Endothelial cell of umbilical vein (primary cell): ENCODE data around the gene WASL. TPM values are rescaled to one million over a fixed set of nuclear protein-coding genes. Genes with fewer than 3 reads are reported as not detected.

Experiments used
- BruUV-seq: library from RNA; stranded (reverse); fragments of 400-500 nt; replicated peaks from 2 replicates; lab custom pipeline; 2021; lab: Mats Ljungman, UMichigan
- CTCF ChIA-PET: fragments of 300-600, 350-600 bp; sonication (Branson Sonifier 250); formaldehyde crosslinking; loops from one replicate; lab custom pipeline; 2021; ENCODE audit warnings: antibody characterized with exemption, inconsistent platforms; lab: Charles Lee
- POLR2A ChIA-PET: fragments of 300-600, 350-600 bp; sonication (Branson Sonifier 250); formaldehyde crosslinking; loops from one replicate; lab custom pipeline; 2021; ENCODE audit warnings: antibody characterized with exemption, inconsistent platforms; lab: Charles Lee
- DNase-seq: peaks from one replicate; pipeline ENCODE4 v3.0.0-alpha.2; 2011; ENCODE audit warnings: low read depth, low spot score
- FAIRE-seq: peaks from 2 replicates; lab custom pipeline; 2011; peaks lifted over from hg19 to GRCh38; lab: Jason Lieb, UNC
- H2AFZ ChIP-seq: 2 replicates; pipeline ENCODE4 v1.6.0; 2012; ENCODE audit warnings: low read depth, low read length, control low read depth, inconsistent platforms
- H3K27ac ChIP-seq: 2 replicates; pipeline ENCODE4 v1.5.1; 2011; ENCODE audit warnings: low read depth, mild to moderate bottlenecking, control low read depth, low read length, moderate library complexity; ENCODE audit not compliant: insufficient read depth
- H3K27me3 ChIP-seq, 2 experiments: 2 replicates each; pipeline versions ENCODE4 v1.6.0 to v1.6.1; 2011; ENCODE audit warnings: low read length in 2 of 2, mixed read lengths in 1 of 2; ENCODE audit not compliant: control insufficient read depth in 2 of 2, insufficient read depth in 2 of 2
- H3K36me3 ChIP-seq, 2 experiments: 2 replicates in 1 of 2; 3 replicates in 1 of 2; pipeline ENCODE4 v1.5.1; 2011; ENCODE audit warnings: low read length in 2 of 2, mild to moderate bottlenecking in 1 of 2, moderate library complexity in 1 of 2; ENCODE audit not compliant: control insufficient read depth in 2 of 2, insufficient read depth in 2 of 2; ENCODE audit errors: extremely low read depth in 1 of 2
- H3K4me1 ChIP-seq: 3 replicates; pipeline ENCODE4 v1.5.1; 2011; ENCODE audit warnings: mild to moderate bottlenecking, low read length; ENCODE audit not compliant: control insufficient read depth, insufficient read depth; ENCODE audit errors: extremely low read depth
- H3K4me2 ChIP-seq: 2 replicates; pipeline ENCODE4 v1.6.1; 2011; ENCODE audit warnings: low read length, control low read depth, mixed read lengths; ENCODE audit not compliant: insufficient read depth
- H3K4me3 ChIP-seq, 3 experiments: fragments of 200-600 bp in 1 of 3; sonication (generic), shearing (Covaris generic) in 1 of 3; replicated peaks in 1 of 3; 2 replicates each; pipeline ENCODE4 v1.5.1; 2011 to 2016; ENCODE audit warnings: control low read depth in 3 of 3, low read length in 3 of 3, mild to moderate bottlenecking in 2 of 3, inconsistent platforms in 1 of 3, low read depth in 1 of 3, moderate library complexity in 1 of 3; ENCODE audit not compliant: insufficient read depth in 1 of 3
- H3K79me2 ChIP-seq: 2 replicates; pipeline ENCODE4 v1.6.0; 2012; ENCODE audit warnings: low read length, inconsistent platforms; ENCODE audit not compliant: control insufficient read depth, insufficient read depth
- H3K9ac ChIP-seq: replicated peaks from 2 replicates; pipeline ENCODE3; 2011; ENCODE audit warnings: low read length, control low read depth; ENCODE audit not compliant: insufficient read depth; ENCODE audit errors: extremely low read depth
- H3K9me1 ChIP-seq: replicated peaks from 3 replicates; pipeline ENCODE4 v1.6.0; 2011; ENCODE audit warnings: mild to moderate bottlenecking, low read length; ENCODE audit not compliant: control insufficient read depth, insufficient read depth; ENCODE audit errors: extremely low read depth
- H3K9me3 ChIP-seq: replicated peaks from 2 replicates; pipeline ENCODE4 v1.5.1; 2012; ENCODE audit warnings: low read length, inconsistent platforms; ENCODE audit not compliant: control insufficient read depth, insufficient read depth
- H4K20me1 ChIP-seq: replicated peaks from 2 replicates; pipeline ENCODE3; 2011; ENCODE audit warnings: mild to moderate bottlenecking, low read length; ENCODE audit not compliant: control insufficient read depth, insufficient read depth; ENCODE audit errors: extremely low read depth
- EZH2 ChIP-seq: IDR thresholded peaks from 2 replicates; pipeline ENCODE4 v1.6.1; 2012; ENCODE audit warnings: borderline replicate concordance, low read depth, mild to moderate bottlenecking, moderate library complexity, low read length, inconsistent platforms; ENCODE audit not compliant: severe bottlenecking
- FOS ChIP-seq: IDR thresholded peaks from 2 replicates; pipeline ENCODE4 v1.6.1; 2011; ENCODE audit warnings: mild to moderate bottlenecking, low read length, moderate library complexity, borderline replicate concordance; ENCODE audit not compliant: insufficient read depth
- GATA2 ChIP-seq: IDR thresholded peaks from 2 replicates; pipeline ENCODE4 v1.7.0; 2011; ENCODE audit warnings: low read depth, mild to moderate bottlenecking, moderate library complexity, mixed read lengths, low read length; ENCODE audit not compliant: insufficient read length, insufficient read depth
- JUN ChIP-seq: IDR thresholded peaks from 2 replicates; pipeline ENCODE4 v1.6.1; 2011; ENCODE audit warnings: borderline replicate concordance, low read depth; ENCODE audit not compliant: insufficient read length, insufficient read depth
- MYC ChIP-seq: IDR thresholded peaks from one replicate; pipeline ENCODE4 v1.6.1; 2011; ENCODE audit warnings: mild to moderate bottlenecking, low read depth, low read length
- POLR2A ChIP-seq: IDR thresholded peaks from 2 replicates; pipeline ENCODE4 v1.6.1; 2012; ENCODE audit warnings: low read depth, mild to moderate bottlenecking, control low read depth, low read length
- POLR2AphosphoS5 ChIP-seq: IDR thresholded peaks from 2 replicates; pipeline ENCODE4 v1.6.1; 2012; ENCODE audit warnings: low read depth, mild to moderate bottlenecking, control low read depth, low read length, moderate library complexity; ENCODE audit not compliant: insufficient read depth
- dilution Hi-C: fragments of 300-500 bp; cut with MboI; formaldehyde crosslinking; loops from one replicate; pipeline ENCODE4 v1.15.0; 2019; ENCODE audit warnings: low sequenced_read_pairs; ENCODE audit not compliant: extremely low pct_ligation_motif_present
- intact Hi-C: fragments of 100-400 bp; cut with micrococcal nuclease; formaldehyde crosslinking; loops from one replicate; pipeline ENCODE4 v1.10.0; 2022
- polyA plus RNA-seq, 4 experiments: library from polyadenylated mRNA; depleted of rRNA in 3 of 4; stranded (reverse) in 3 of 4; unstranded in 1 of 4; fragments of >200 nt; gene quantifications; 2 replicates each; pipeline versions ENCODE4 v1.2.1 to v1.2.3, GENCODE V29; 2011 to 2012; ENCODE audit warnings: missing spikeins in 1 of 4
- total RNA-seq: library from RNA; stranded (reverse); gene quantifications from 2 replicates; pipeline ENCODE4 v1.2.3, GENCODE V29; 2021
- TF ChIP-seq, protein P1 (sequence below): IDR thresholded peaks from 2 replicates; pipeline ENCODE4 v1.6.1; 2011; ENCODE audit not compliant: insufficient read depth, insufficient read length
- TF ChIP-seq, protein P2 (sequence below), 2 donors: IDR thresholded peaks; 1 replicate in 1 of 2; 2 replicates in 1 of 2; pipeline ENCODE4 v1.5.1; 2011; ENCODE audit warnings: low read length in 2 of 2, mild to moderate bottlenecking in 2 of 2, moderate library complexity in 2 of 2, control low read depth in 1 of 2, inconsistent platforms in 1 of 2, low read depth in 1 of 2; ENCODE audit not compliant: insufficient read depth in 1 of 2; ENCODE audit errors: extremely low read depth in 1 of 2

The WASL gene
- total and polyA plus RNA-seq, 2 donors (not counting 3 experiments of a cell fraction or from before 2014, with no cell fraction given): 5.2 to 24.0 TPM

- no peak overlapping the region for H2AFZ ChIP-seq
- H3K9me3 ChIP-seq: no peaks in the 10 kb centered on the region
- H3K79me2 ChIP-seq: no peaks in the 10 kb centered on the region
- FAIRE-seq: no peak
- dilution Hi-C loops: no loop called here
- H3K9me1 ChIP-seq: no peaks in the 10 kb centered on the region
- no peak overlapping the region for H3K4me2 ChIP-seq
- TF ChIP-seq FOS (no peak), JUN (no peak), GATA2 (no peak), POLR2AphosphoS5 (no peak), MYC (no peak), POLR2A (no peak), EZH2 (no peak)
- TF ChIP-seq, protein P1, sequence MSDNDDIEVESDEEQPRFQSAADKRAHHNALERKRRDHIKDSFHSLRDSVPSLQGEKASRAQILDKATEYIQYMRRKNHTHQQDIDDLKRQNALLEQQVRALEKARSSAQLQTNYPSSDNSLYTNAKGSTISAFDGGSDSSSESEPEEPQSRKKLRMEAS: no peak
- TF ChIP-seq, protein P2, sequence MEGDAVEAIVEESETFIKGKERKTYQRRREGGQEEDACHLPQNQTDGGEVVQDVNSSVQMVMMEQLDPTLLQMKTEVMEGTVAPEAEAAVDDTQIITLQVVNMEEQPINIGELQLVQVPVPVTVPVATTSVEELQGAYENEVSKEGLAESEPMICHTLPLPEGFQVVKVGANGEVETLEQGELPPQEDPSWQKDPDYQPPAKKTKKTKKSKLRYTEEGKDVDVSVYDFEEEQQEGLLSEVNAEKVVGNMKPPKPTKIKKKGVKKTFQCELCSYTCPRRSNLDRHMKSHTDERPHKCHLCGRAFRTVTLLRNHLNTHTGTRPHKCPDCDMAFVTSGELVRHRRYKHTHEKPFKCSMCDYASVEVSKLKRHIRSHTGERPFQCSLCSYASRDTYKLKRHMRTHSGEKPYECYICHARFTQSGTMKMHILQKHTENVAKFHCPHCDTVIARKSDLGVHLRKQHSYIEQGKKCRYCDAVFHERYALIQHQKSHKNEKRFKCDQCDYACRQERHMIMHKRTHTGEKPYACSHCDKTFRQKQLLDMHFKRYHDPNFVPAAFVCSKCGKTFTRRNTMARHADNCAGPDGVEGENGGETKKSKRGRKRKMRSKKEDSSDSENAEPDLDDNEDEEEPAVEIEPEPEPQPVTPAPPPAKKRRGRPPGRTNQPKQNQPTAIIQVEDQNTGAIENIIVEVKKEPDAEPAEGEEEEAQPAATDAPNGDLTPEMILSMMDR (IDR thresholded peaks at IDR 0.05; ENCODE audit: extremely low read depth in 1 of 2, insufficient read depth in 1 of 2, low read depth in 1 of 2, low read length in 2 of 2): no peak
- peaks cover 17% of the 10 kb centered on the region for H3K4me1 ChIP-seq
- ChIA-PET CTCF (no interaction called here), POLR2A (no interaction called here)
- H4K20me1 ChIP-seq: no peaks in the 10 kb centered on the region
- no peak overlapping the region for H3K4me3 ChIP-seq
- intact Hi-C loops: loop anchor here (5.0 kb wide), 1 partner anchor 1285 kb away; the partner anchor contains the start of gene POT1
- BruUV-seq: no TSS peak
- no peak for DNase-seq
- H3K27me3 ChIP-seq: no peaks in the 10 kb centered on the region
- no peak overlapping the region for H3K9ac ChIP-seq
- H3K27ac ChIP-seq: no peak overlapping the region
- H3K36me3 ChIP-seq: no peaks in the 10 kb centered on the region
Measured at GRCh38 chr7:123641901-123642300, 106.9 kb downstream of the WASL start.
